Measurements from ENCODE around the gene NEURL2. TPM values are rescaled to one million over a fixed set of nuclear protein-coding genes. Genes with fewer than 3 reads are reported as not detected.

NEURL2 gene
- total RNA-seq, 1 donor from 2014 or later = 7.9 TPM

DNA sequence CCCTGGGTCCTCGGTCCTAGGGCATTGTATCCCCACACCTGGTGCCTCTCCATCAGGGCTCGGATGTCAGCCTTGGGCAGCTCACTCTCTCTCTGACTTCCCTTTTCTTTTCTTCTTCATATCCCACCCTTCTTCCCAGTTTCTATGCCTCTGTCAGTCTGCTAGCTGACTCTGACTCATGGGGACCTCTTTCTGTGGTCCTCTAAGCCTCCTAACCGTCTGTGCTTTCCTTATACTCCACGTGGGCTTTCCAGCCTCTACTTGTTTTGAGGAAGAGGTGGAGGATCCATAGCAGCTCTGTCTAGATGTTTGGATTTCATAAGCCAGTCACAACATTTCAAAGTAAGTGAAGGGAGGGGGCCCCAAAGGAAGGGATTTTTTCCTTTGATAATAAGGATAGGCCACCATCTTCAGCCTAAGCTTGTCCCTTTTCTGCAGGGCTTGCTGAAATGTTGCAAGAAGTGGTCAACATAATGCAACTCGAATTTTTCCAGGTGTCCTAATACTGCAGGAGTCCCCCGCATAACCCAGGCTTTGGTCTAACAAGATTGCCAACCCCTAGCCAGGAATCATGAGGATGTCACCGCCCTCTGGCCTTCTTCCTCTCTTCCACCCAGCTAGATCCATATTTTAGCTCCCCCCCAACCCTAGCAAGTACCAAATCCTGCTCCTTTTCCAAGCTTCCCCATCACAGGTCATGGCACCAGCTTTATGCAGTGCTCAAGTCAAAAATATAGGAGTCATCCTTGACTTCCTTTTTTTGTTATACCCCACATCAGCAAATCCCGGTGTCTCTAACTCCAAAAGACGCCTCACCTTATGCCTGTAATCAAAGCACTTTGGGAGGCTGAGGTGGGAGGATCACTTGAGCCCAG, 29.7 kb upstream of the NEURL2 start:
- Histone ChIP-seq H3K36me3 (ENCODE audit: control insufficient read depth, insufficient read depth, low read length) (no peaks in the 10 kb centered on the region), H3K27me3 (ENCODE audit: control insufficient read depth, insufficient read depth, low read length) (no peaks in the 10 kb centered on the region), H3K4me3 (ENCODE audit: low read depth, low read length) (no peak overlapping the region)
- TF ChIP-seq, protein P1, sequence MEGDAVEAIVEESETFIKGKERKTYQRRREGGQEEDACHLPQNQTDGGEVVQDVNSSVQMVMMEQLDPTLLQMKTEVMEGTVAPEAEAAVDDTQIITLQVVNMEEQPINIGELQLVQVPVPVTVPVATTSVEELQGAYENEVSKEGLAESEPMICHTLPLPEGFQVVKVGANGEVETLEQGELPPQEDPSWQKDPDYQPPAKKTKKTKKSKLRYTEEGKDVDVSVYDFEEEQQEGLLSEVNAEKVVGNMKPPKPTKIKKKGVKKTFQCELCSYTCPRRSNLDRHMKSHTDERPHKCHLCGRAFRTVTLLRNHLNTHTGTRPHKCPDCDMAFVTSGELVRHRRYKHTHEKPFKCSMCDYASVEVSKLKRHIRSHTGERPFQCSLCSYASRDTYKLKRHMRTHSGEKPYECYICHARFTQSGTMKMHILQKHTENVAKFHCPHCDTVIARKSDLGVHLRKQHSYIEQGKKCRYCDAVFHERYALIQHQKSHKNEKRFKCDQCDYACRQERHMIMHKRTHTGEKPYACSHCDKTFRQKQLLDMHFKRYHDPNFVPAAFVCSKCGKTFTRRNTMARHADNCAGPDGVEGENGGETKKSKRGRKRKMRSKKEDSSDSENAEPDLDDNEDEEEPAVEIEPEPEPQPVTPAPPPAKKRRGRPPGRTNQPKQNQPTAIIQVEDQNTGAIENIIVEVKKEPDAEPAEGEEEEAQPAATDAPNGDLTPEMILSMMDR (IDR thresholded peaks at IDR 0.05; ENCODE audit: insufficient read depth, low read length, poor library complexity, severe bottlenecking) = no peak
- DNase-seq (ENCODE audit: low read depth) = no peak

DNA sequence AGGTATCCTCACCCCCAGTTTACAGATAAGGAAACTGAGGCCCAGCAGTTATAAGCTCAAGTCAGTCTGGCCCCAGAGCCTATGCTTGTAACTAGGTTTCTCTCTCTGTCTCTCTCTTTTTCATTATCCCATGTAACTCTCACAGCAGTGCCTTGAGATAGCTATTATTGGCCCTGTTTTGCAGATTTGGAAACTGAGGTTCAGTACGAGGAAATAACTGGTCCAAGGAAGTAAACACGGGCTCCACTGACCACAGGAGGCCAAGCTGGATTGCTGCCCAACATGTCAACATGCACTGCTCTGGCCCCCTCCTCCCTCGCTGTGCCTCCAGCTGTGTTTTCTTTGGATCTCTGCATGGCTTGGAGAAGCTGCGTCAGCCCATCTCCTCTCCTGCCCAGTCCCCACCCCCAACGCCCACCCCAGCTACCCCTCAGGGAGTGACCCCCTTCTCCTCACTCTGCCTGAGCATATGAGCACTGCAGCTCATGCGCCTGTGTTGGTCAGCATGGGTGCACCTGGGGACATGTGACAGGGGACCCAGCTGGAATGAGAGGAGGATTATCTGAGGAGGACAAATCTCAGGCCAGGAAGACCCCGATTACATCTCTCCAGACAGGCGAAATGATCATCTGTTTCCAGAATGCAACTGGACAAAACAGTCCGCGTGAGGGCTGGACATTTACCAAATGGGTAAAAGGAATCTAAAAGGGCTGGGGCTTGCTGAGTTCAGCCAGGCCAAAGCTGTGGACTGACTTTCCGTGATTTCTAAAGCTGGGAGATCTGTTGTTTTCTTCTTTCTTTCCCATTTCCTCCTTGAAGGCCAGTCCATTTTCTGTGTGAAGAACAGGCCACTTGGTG, 28.8 kb upstream of the NEURL2 start:
- TF ChIP-seq, protein P1 (IDR thresholded peaks at IDR 0.05; ENCODE audit: insufficient read depth, low read length, poor library complexity, severe bottlenecking) = no peak
- Histone ChIP-seq H3K4me3 (ENCODE audit: low read depth, low read length) (no peak overlapping the region), H3K27me3 (ENCODE audit: control insufficient read depth, insufficient read depth, low read length) (no peaks in the 10 kb centered on the region), H3K36me3 (ENCODE audit: control insufficient read depth, insufficient read depth, low read length) (no peaks in the 10 kb centered on the region)
- no peak for DNase-seq (ENCODE audit: low read depth)

DNA sequence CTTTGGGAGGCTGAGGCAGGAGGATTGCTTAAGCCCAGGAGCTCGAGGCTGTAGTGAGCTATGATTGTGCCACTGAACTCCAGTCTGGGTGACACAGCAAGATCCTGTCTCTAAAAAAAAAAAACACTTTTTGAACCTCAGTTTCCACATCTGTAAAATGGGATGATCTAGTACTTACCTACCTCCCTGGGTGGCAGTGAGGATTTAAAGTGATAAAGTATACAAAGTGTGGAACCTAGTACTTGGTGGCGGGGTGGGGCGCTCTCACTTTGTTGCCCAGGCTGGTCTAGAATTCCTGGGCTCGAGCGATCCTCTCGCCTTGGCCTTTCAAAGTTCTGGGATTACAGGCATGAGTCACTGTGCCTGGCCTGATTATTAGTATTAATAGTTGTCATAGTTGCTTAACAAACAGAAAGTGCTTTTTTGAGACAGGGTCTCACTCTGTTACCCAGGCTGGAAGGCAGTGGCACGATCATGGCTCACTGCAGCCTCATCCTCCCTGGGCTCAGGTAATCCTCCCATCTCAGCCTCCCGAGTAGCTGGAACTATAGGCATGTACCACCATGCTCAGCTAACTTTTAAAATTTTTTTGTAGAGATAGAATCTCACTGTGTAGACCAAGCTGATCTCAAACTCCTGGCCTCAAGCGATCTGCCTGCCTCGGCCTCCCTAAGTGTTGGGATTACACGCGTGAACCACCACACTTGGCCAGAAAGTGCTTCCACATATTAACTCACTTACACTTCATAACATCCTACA, 27.9 kb upstream of the NEURL2 start:
- Histone ChIP-seq H3K27me3 (ENCODE audit: control insufficient read depth, insufficient read depth, low read length) (no peaks in the 10 kb centered on the region), H3K36me3 (ENCODE audit: control insufficient read depth, insufficient read depth, low read length) (no peaks in the 10 kb centered on the region), H3K4me3 (ENCODE audit: low read depth, low read length) (no peak overlapping the region)
- DNase-seq (ENCODE audit: low read depth) = no peak
- TF ChIP-seq, protein P1 (IDR thresholded peaks at IDR 0.05; ENCODE audit: insufficient read depth, low read length, poor library complexity, severe bottlenecking) = no peak

DNA sequence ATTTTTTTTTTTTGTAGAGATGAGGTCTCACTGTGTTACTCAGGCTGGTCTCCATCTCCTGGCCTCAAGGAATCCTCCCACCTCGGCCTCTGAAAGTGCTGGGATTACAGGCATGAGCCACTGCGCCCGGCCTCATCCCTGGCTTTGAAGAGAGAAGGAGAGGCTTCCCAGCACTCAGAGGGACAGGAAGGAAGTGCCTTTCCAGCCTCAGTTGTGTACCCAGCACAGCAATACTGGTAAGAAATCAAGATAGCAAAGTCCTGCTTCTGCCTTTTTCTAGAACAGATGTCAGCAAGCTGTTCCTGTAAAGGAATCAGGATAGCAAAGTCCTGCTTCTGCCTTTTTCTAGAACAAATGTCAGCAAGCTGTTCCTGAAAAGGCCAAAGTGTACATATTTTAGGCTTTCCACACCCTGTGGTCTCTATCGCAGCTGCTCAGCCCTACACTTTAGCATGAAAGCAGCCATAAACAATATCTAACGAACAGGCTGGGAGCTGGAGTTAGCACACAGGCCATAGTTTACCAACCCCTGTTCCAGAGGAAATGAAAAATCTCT, 27.3 kb upstream of the NEURL2 start:
- no peak for DNase-seq (ENCODE audit: low read depth)
- Histone ChIP-seq H3K4me3 (ENCODE audit: low read depth, low read length) (no peak overlapping the region), H3K27me3 (ENCODE audit: control insufficient read depth, insufficient read depth, low read length) (no peaks in the 10 kb centered on the region), H3K36me3 (ENCODE audit: control insufficient read depth, insufficient read depth, low read length) (no peaks in the 10 kb centered on the region)
- TF ChIP-seq, protein P1 (IDR thresholded peaks at IDR 0.05; ENCODE audit: insufficient read depth, low read length, poor library complexity, severe bottlenecking) = no peak

DNA sequence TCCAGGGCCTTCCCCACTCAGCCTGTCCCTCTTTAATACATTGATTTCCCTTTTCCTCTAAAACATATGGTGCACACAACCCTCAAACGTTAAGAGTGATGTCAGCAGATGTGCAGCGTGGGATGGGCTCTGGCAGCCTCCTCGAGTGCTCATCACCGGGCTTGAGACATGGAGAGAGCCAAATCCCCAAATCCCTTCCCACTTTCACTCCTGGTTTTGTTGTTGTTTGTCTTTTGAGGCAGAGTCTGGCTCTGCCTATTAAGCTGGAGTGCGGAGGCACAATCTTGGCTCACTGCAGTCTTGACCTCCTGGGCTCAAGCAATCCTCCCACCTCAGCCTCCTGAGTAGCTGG, 26.8 kb upstream of the NEURL2 start:
- TF ChIP-seq, protein P1 (IDR thresholded peaks at IDR 0.05; ENCODE audit: insufficient read depth, low read length, poor library complexity, severe bottlenecking) = no peak
- Histone ChIP-seq H3K36me3 (ENCODE audit: control insufficient read depth, insufficient read depth, low read length) (no peaks in the 10 kb centered on the region), H3K4me3 (ENCODE audit: low read depth, low read length) (no peak overlapping the region), H3K27me3 (ENCODE audit: control insufficient read depth, insufficient read depth, low read length) (no peaks in the 10 kb centered on the region)
- no peak for DNase-seq (ENCODE audit: low read depth)
